Bronchial epithelial cell (primary cell): Measurements from ENCODE around the gene ZNF783. TPM values are rescaled to one million over a fixed set of nuclear protein-coding genes. Genes with fewer than 3 reads are reported as not detected.

Experiments used
- DNase-seq: peaks from one replicate; pipeline ENCODE4 v3.0.0-alpha.2; 2010; ENCODE audit warnings: low read depth
- FAIRE-seq: peaks from 2 replicates; lab custom pipeline; 2011; peaks lifted over from hg19 to GRCh38; lab: Jason Lieb, UNC
- H3K27me3 ChIP-seq: 2 replicates; pipeline ENCODE4 v1.5.1; 2011; ENCODE audit warnings: low read length; ENCODE audit not compliant: control insufficient read depth, insufficient read depth
- H3K36me3 ChIP-seq: 2 replicates; pipeline ENCODE4 v1.5.1; 2011; ENCODE audit warnings: low read length; ENCODE audit not compliant: control insufficient read depth, insufficient read depth
- H3K4me3 ChIP-seq: 2 replicates; pipeline ENCODE4 v1.5.1; 2011; ENCODE audit warnings: mild to moderate bottlenecking, low read depth, low read length, control low read depth
- CTCF ChIP-seq: IDR thresholded peaks from 2 replicates; pipeline ENCODE4 v1.5.1; 2011; ENCODE audit warnings: mild to moderate bottlenecking, moderate library complexity, low read length, control low read depth, inconsistent platforms; ENCODE audit not compliant: insufficient read depth, severe bottlenecking
- total RNA-seq: library from RNA; depleted of rRNA; stranded (reverse); fragments of >200 nt; gene quantifications from 2 replicates; pipeline ENCODE4 v1.2.1, GENCODE V29; 2014

ZNF783 gene
- total RNA-seq, 1 donor from 2014 or later, result 11.3 TPM

DNA sequence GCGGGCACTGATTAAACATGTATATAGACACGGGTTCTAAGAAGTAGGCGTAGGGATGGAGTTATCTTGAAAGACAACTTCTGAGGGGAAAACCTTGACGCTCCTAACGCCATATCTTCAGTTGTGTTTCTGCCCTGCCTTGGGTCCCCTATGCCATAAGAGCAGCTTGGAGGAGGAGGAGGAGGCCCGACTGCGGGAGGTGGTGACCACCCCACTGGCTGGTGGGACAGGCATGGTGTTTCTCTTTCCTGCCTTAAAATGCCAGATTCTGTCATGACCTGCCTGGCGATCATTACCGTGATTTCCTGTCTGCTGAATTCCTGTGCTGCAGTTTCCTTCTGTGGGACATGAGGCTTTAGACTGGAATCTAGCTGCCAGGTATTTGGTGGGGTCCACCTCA, 15.9 kb downstream of the ZNF783 start:
- FAIRE-seq (no peak), DNase-seq (no peak)
- Histone ChIP-seq H3K27me3 (no peaks in the 10 kb centered on the region), H3K36me3 (peaks cover 15% of the 10 kb centered on the region), H3K4me3 (no peak overlapping the region)
- TF ChIP-seq CTCF, result no peak

DNA sequence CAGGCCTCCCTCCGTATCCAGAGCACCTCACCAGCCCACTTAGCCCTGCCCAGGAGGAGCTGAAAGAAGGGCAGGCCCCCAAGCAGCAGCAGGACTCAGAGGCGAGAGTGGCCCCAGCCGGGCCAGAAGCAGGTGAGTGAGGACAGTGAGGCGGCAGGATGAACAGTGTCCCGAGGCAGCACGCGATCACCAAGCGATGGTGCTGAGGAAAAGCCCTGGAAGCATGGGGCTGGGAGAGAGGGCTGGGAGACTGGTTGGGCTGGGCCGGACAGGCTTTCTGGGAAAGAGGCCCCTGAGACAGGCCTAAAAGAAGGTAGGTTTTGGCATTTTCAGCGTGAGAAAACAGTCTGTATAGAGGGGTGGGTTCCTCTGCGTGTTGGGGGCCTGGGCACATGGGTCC, 16.4 kb downstream of the ZNF783 start:
- Histone ChIP-seq H3K36me3 (peaks cover 15% of the 10 kb centered on the region), H3K27me3 (no peaks in the 10 kb centered on the region), H3K4me3 (no peak overlapping the region)
- no peak for TF ChIP-seq CTCF
- DNase-seq, result no peak
- FAIRE-seq, result no peak

- FAIRE-seq (peak; percentile 68), DNase-seq (no peak)
- H3K4me3 ChIP-seq, result no peak overlapping the region
- H3K36me3 ChIP-seq, result peaks cover 15% of the 10 kb centered on the region
- no peaks in the 10 kb centered on the region for H3K27me3 ChIP-seq
- TF ChIP-seq CTCF, result no peak
These were observed 17.2 kb downstream of the ZNF783 start for GRCh38 chr7:149279111-149279743.

DNA sequence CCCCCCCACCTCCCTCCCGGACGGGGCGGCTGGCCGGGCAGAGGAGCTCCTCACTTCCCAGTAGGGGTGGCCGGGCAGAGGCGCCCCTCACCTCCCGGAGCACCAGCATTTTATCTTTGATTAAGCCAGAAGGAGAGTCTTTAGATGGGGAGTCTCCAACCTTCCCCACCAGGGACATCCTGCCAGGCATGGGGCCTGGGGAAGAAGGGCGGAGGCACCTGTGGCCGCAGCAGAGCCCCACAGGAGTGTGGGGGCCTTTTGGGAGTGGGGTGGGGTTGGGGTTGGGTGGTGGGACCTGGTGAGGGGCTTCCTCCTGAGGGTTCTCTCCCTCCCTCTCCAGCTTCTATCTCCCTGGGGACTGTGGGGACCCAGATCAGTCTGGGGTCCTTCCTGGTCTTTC, 18.2 kb downstream of the ZNF783 start:
- H3K36me3 ChIP-seq, result peaks cover 15% of the 10 kb centered on the region

DNA sequence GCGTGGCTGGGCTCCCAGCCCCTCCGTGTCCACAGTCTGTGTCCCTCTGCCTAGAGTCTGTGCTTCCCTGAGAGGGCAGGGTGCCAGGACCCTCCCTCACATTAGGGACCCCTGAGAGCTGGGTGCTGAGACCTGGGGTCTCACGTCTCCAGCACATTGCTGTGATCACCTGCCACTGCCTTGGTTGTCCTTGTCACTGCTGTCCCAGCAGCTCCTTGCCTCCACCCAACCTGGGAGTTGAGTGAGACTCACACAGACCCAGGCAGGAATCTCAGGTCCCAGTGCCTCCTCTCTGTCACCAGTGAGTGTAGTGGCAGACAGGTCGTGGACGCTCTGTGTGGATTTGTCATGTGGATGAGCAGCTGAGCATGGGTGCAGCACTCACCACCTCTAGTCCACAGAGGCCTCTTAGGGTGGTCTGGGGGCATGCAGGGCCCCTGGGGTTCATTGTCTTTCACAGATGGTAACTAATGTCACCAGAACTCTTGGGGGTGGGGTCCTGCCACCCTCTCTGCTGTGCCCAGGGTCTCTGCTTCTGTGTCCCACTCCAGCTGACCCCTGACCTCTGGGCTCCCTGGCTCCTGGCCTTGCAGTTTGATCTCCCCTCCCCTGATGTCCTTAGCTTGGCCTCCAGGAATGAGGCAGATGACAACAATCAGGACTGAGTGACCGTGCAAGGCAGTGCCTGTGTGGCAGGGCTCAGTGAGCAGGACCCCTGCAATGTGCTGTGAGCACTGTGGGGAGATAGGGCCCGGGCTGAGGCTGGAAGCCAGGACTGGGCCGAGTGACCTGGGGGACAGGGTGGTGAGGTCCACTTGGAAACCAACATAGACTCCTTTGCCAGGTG, 18.9 kb downstream of the ZNF783 start:
- no peak for DNase-seq
- FAIRE-seq, result no peak
- H3K36me3 ChIP-seq, result peaks cover 15% of the 10 kb centered on the region
- TF ChIP-seq CTCF, result no peak
- no peak overlapping the region for H3K4me3 ChIP-seq
- H3K27me3 ChIP-seq, result no peaks in the 10 kb centered on the region

More for the DNA sequence above, 18.2 kb downstream of the ZNF783 start:
- no peaks in the 10 kb centered on the region for H3K27me3 ChIP-seq
- FAIRE-seq, result no peak
- no peak overlapping the region for H3K4me3 ChIP-seq
- no peak for DNase-seq
- TF ChIP-seq CTCF, result no peak
